HCT116 (cell line): ENCODE measurements around the gene SERINC5. TPM values are rescaled to one million over a fixed set of nuclear protein-coding genes. Genes with fewer than 3 reads are reported as not detected.

Experiments
- ATAC-seq: fragments of 200-7000 bp; cut with Tn5 transposase; 2 replicates; pipeline ENCODE4 v1.9.1; 2020; ENCODE audit warnings: mild to moderate bottlenecking, moderate library complexity
- BruUV-seq: library from RNA; stranded (reverse); fragments of 400-500 nt; replicated peaks from 2 replicates; lab custom pipeline; 2021; lab: Mats Ljungman, UMichigan
- CTCF ChIA-PET: fragments of 300-600 bp; sonication (Branson Sonifier 250); formaldehyde crosslinking; loops from one replicate; lab custom pipeline; 2021; ENCODE audit warnings: antibody characterized with exemption; lab: Charles Lee
- POLR2A ChIA-PET: fragments of 300-600, 350-600 bp; sonication (Branson Sonifier 250); formaldehyde crosslinking; loops from one replicate; lab custom pipeline; 2021; ENCODE audit warnings: antibody characterized with exemption; lab: Charles Lee
- RAD21 ChIA-PET, 2 experiments: fragments of 300-600 bp; sonication (Branson Sonifier 250); formaldehyde crosslinking; loops; one replicate each; lab custom pipeline; 2023; ENCODE audit warnings: low total read pairs in 2 of 2; ENCODE audit not compliant: uncharacterized antibody in 2 of 2, unreplicated experiment in 2 of 2, low non-redundant PET in 1 of 2; lab: Charles Lee
- DNase-seq: peaks from one replicate; pipeline ENCODE4 v3.0.0-alpha.2; 2010; ENCODE audit warnings: low read depth, low spot score
- H2AFZ ChIP-seq: fragments of 200-600 bp; shearing (Covaris generic), sonication (generic); 2 replicates; pipeline ENCODE4 v1.6.1; 2017; ENCODE audit warnings: low read depth, mixed run types, mixed read lengths, antibody characterized with exemption, low read length; ENCODE audit not compliant: poor library complexity, severe bottlenecking
- H3K27ac ChIP-seq: 2 replicates; pipeline ENCODE4 v1.5.1; 2012; ENCODE audit warnings: low read depth, low read length
- H3K27me3 ChIP-seq: fragments of 200-600 bp; sonication (generic); 2 replicates; pipeline ENCODE4 v1.6.1; 2016; ENCODE audit warnings: mixed run types, low read length, mixed read lengths; ENCODE audit not compliant: insufficient read depth
- H3K36me3 ChIP-seq, 2 experiments: fragments of 200-500 bp in 1 of 2; fragments of 200-600 bp in 1 of 2; sonication (Bioruptor generic) in 1 of 2; sonication (generic) in 1 of 2; 2 replicates each; pipeline versions ENCODE4 v1.5.1 to v1.6.1; 2014 to 2016; ENCODE audit warnings: low read length in 2 of 2, inconsistent platforms in 1 of 2, mixed read lengths in 1 of 2, mixed run types in 1 of 2; ENCODE audit not compliant: insufficient read depth in 2 of 2, control insufficient read depth in 1 of 2
- H3K4me1 ChIP-seq, 2 experiments: fragments of 200-600 bp in 1 of 2; sonication (generic) in 1 of 2; 2 replicates each; pipeline versions ENCODE4 v1.5.1 to v1.6.1; 2012 to 2017; ENCODE audit warnings: low read length in 2 of 2, inconsistent platforms in 1 of 2, mild to moderate bottlenecking in 1 of 2, mixed read lengths in 1 of 2, mixed run types in 1 of 2, moderate library complexity in 1 of 2; ENCODE audit not compliant: insufficient read depth in 2 of 2, control insufficient read depth in 1 of 2
- H3K4me2 ChIP-seq: fragments of 200-600 bp; sonication (generic); 2 replicates; pipeline ENCODE4 v1.6.1; 2017; ENCODE audit warnings: mixed run types, low read length, mixed read lengths
- H3K4me3 ChIP-seq, 2 experiments: fragments of 200-600 bp in 1 of 2; sonication (generic) in 1 of 2; replicated peaks in 1 of 2; 2 replicates each; pipeline ENCODE4 v1.5.1; 2011 to 2016; ENCODE audit warnings: low read length in 2 of 2, control low read depth in 1 of 2, low read depth in 1 of 2, mild to moderate bottlenecking in 1 of 2, mixed read lengths in 1 of 2, mixed run types in 1 of 2
- H3K79me2 ChIP-seq: fragments of 200-600 bp; sonication (generic); 2 replicates; pipeline ENCODE4 v1.6.1; 2017; ENCODE audit warnings: mild to moderate bottlenecking, mixed run types, low read length, moderate library complexity, mixed read lengths; ENCODE audit not compliant: insufficient read depth
- H3K9ac ChIP-seq: fragments of 200-600 bp; sonication (generic); 2 replicates; pipeline ENCODE4 v1.6.1; 2016; ENCODE audit warnings: low read length, mixed read lengths
- H3K9me2 ChIP-seq: fragments of 200-600 bp; sonication (generic), shearing (Covaris generic); 2 replicates; pipeline ENCODE4 v1.6.1; 2017; ENCODE audit warnings: mixed run types, mild to moderate bottlenecking, moderate library complexity; ENCODE audit not compliant: insufficient read depth
- H3K9me3 ChIP-seq, 2 experiments: fragments of 200-500 bp in 1 of 2; fragments of 200-600 bp in 1 of 2; sonication (Bioruptor generic) in 1 of 2; sonication (generic) in 1 of 2; 2 replicates each; pipeline ENCODE4 v1.6.1; 2014 to 2017; ENCODE audit warnings: low read length in 2 of 2, mixed read lengths in 2 of 2, inconsistent platforms in 1 of 2, low read depth in 1 of 2, mild to moderate bottlenecking in 1 of 2, mixed run types in 1 of 2, moderate library complexity in 1 of 2; ENCODE audit not compliant: control insufficient read depth in 1 of 2, insufficient read depth in 1 of 2
- H4K20me1 ChIP-seq: fragments of 200-600 bp; sonication (generic), shearing (Covaris generic); 2 replicates; pipeline ENCODE4 v1.6.1; 2017; ENCODE audit warnings: mixed run types, mild to moderate bottlenecking, moderate library complexity; ENCODE audit not compliant: insufficient read depth
- ATF3 ChIP-seq: IDR thresholded peaks from 2 replicates; pipeline ENCODE4 v1.6.1; 2012
- EGR1 ChIP-seq: IDR thresholded peaks from 2 replicates; pipeline ENCODE4 v1.6.1; 2012; ENCODE audit warnings: low read depth
- ELF1 ChIP-seq: IDR thresholded peaks from 2 replicates; pipeline ENCODE4 v1.6.1; 2012; ENCODE audit warnings: low read depth, borderline replicate concordance
- EZH2 ChIP-seq: fragments of 200-600 bp; sonication (generic); IDR thresholded peaks from 2 replicates; pipeline ENCODE4 v1.6.1; 2017; ENCODE audit warnings: antibody characterized with exemption, mixed run types
- JUND ChIP-seq: IDR thresholded peaks from 2 replicates; pipeline ENCODE4 v1.6.1; 2012
- SP1 ChIP-seq: IDR thresholded peaks from 2 replicates; pipeline ENCODE4 v1.6.1; 2012; ENCODE audit warnings: low read depth
- YY1 ChIP-seq: IDR thresholded peaks from 2 replicates; pipeline ENCODE4 v1.6.1; 2011; ENCODE audit warnings: low read length, low read depth, moderate library complexity, mild to moderate bottlenecking; ENCODE audit not compliant: insufficient replicate concordance; ENCODE audit errors: extremely low read depth
- ZFX ChIP-seq: fragments of 450-650 bp; IDR thresholded peaks from 2 replicates; pipeline ENCODE4 v1.6.1; 2017
- ZNF274 ChIP-seq: fragments of 200-500 bp; sonication (Bioruptor generic); IDR thresholded peaks from 2 replicates; pipeline ENCODE4 v1.6.1; 2014; ENCODE audit warnings: mild to moderate bottlenecking, low read depth, low read length, inconsistent platforms
- intact Hi-C: fragments of 100-400 bp; cut with micrococcal nuclease; formaldehyde crosslinking; loops from 2 replicates; pipeline ENCODE4 v1.10.0; 2022
- total RNA-seq: library from RNA; stranded (reverse); gene quantifications from one replicate; pipeline ENCODE4 v1.2.1, GENCODE V29; 2021; ENCODE audit not compliant: unreplicated experiment
- TF ChIP-seq, protein P1 (sequence below): IDR thresholded peaks from 2 replicates; pipeline ENCODE4 v1.6.1; 2011; ENCODE audit warnings: mild to moderate bottlenecking, low read length, moderate library complexity; ENCODE audit not compliant: insufficient replicate concordance; ENCODE audit errors: extremely low read depth

Gene SERINC5
- total RNA-seq, 1 experiment from 2014 or later = 39.3 TPM

GRCh38 chr5:80255431-80255810 lies 427 bp downstream of the SERINC5 start:
- ChIA-PET CTCF (interaction anchor here (1.4 to 1.7 kb wide), 2 partner anchors 164 to 172 kb away, joined by 6 to 7 read pairs; no protein-coding TSS in a partner anchor), RAD21 (interaction anchor here (0.8 to 1.0 kb wide), 2 partner anchors 8 to 9 kb away, joined by 4 to 5 read pairs; no protein-coding TSS in a partner anchor), POLR2A (interaction anchor here (1.0 to 3.2 kb wide), 6 partner anchors 9 to 164 kb away, joined by 3 to 45 read pairs (median 6); no protein-coding TSS in a partner anchor)
- BruUV-seq = no TSS peak
- Histone ChIP-seq H3K79me2 (peaks cover 36% of the 10 kb centered on the region), H3K27ac (peak overlapping the region; percentile 63; the same call in 1 of the 2 replicates), H3K9me3 (no peaks in the 10 kb centered on the region), H4K20me1 (no peaks in the 10 kb centered on the region), H2AFZ (peak overlapping the region; percentile 45), H3K4me2 (peak overlapping the region; percentile 77), H3K9ac (peak overlapping the region; percentile 99), H3K27me3 (no peaks in the 10 kb centered on the region), H3K4me1 (peaks cover 11 to 36% of the 10 kb centered on the region in 2 experiments), H3K4me3 (peak overlapping the region; percentile 81 to 91), H3K36me3 (no peaks in the 10 kb centered on the region), H3K9me2 (no peaks in the 10 kb centered on the region)
- intact Hi-C loops = loop anchor here (5.0 kb wide), 1 partner anchor 163 kb away; no protein-coding TSS in a partner anchor
- DNase-seq (no peak), ATAC-seq (peak; percentile 67)
- TF ChIP-seq JUND (no peak), ELF1 (no peak), ZNF274 (no peak)

- TF ChIP-seq SP1 (no peak), EZH2 (no peak), YY1 (no peak), EGR1 (no peak), ZFX (no peak), ELF1 (no peak), ATF3 (no peak), ZNF274 (no peak)
- TF ChIP-seq, protein P1, sequence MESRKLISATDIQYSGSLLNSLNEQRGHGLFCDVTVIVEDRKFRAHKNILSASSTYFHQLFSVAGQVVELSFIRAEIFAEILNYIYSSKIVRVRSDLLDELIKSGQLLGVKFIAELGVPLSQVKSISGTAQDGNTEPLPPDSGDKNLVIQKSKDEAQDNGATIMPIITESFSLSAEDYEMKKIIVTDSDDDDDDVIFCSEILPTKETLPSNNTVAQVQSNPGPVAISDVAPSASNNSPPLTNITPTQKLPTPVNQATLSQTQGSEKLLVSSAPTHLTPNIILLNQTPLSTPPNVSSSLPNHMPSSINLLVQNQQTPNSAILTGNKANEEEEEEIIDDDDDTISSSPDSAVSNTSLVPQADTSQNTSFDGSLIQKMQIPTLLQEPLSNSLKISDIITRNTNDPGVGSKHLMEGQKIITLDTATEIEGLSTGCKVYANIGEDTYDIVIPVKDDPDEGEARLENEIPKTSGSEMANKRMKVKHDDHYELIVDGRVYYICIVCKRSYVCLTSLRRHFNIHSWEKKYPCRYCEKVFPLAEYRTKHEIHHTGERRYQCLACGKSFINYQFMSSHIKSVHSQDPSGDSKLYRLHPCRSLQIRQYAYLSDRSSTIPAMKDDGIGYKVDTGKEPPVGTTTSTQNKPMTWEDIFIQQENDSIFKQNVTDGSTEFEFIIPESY = no peak
- no TSS peak for BruUV-seq
- POLR2A ChIA-PET = interaction anchor here (1.1 to 3.2 kb wide), 2 partner anchors 8 to 68 kb away, joined by 4 to 45 read pairs; no protein-coding TSS in a partner anchor
- Histone ChIP-seq H3K27ac (no peak overlapping the region; the same call in 1 of the 2 replicates), H4K20me1 (no peaks in the 10 kb centered on the region), H3K36me3 (no peaks in the 10 kb centered on the region), H3K9me2 (no peaks in the 10 kb centered on the region), H3K4me2 (peak overlapping the region; percentile 77), H3K9ac (peak overlapping the region; percentile 99), H3K27me3 (no peaks in the 10 kb centered on the region), H3K4me3 (peak overlapping the region; percentile 81 to 91), H3K79me2 (peaks cover 39% of the 10 kb centered on the region), H2AFZ (peak overlapping the region; percentile 45), H3K9me3 (no peaks in the 10 kb centered on the region), H3K4me1 (peaks cover 12 to 34% of the 10 kb centered on the region in 2 experiments)
- peak; percentile 0; the same call in 1 of the 2 replicates for ATAC-seq
- CTCF ChIA-PET = interaction anchor here (1.0 to 1.7 kb wide), 3 partner anchors 163 to 171 kb away, joined by 4 to 7 read pairs (median 6); no protein-coding TSS in a partner anchor
- intact Hi-C loops = loop anchor here (5.0 kb wide), 1 partner anchor 163 kb away; no protein-coding TSS in a partner anchor
- RAD21 ChIA-PET = interaction anchor here (0.8 to 1.0 kb wide), 2 partner anchors 8 kb away, joined by 4 to 5 read pairs; no protein-coding TSS in a partner anchor
- no peak for DNase-seq
These were observed 949 bp downstream of the SERINC5 start for GRCh38 chr5:80254767-80255430.
